CD4-positive, alpha-beta T cell treated with Interferon alpha-2 for 1 hour (primary cell): ENCODE results near the gene SCAMP1.
A peak's percentile ranks its signal among the peaks of the same experiment; 100 is the strongest.

Experiments
- DNase-seq, 2 donors: peaks; one replicate each; pipeline ENCODE4 v3.0.0-alpha.2; 2020 to 2022

The SCAMP1 gene

GRCh38 chr5:78497573-78498533 is 137.4 kb downstream of the SCAMP1 start:
- no peak for DNase-seq

DNA sequence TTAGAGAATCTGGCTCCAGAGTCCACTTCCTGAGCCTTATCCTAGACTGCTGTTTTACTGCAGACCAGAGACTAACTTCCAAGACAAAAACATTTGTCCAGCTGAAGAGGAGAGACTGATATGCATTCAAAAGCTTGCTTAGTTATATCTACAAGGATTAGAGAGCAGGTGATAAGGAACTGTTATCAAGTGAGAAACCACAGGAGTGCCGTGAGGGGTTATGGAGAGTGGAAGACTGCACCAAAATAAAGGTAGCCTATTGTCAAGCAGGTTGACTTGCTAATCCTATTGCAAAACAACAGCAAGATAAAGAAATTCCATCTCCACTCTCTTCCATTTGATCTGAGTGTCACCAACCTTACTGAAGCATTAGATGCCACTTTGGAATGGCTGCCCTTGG is 139.1 kb downstream of the SCAMP1 start:
- no peak for DNase-seq

DNA sequence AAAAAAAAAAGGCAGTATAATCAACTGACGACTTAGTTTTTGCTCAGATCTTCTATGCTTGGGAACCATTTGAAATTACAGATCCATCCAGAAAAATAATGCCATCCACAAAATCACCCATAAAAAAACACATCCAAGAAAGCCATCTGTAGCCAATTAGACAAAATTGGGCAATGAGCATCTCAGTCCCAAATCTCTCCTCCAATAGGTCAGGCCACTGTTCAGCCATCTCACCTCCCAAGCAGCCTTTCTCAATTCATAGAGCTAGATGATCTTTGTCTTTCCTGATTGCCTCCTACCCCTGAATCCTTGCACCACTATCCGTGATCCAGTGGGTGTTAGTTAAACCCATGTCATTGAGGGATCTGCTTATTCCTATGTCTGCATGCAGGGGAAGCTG is 139.6 kb downstream of the SCAMP1 start:
- no peak for DNase-seq

DNA sequence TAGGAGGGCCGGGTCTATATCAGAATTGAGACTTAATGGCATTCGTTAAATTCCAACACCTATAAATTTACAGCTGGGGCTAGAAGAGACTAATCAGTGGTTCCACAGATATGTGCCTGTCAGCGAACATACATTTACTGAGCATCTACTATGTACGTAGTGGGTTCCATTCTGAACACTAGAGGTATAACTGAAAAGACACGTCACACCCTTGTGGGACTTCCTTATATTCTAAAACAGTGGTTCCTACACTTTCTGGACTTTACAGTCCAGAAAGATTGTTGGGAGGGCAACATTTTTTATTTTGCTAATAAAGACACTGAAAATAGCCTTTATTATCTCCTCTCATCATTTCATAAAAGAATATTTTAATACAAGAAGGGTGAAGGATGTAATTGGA is 140.5 kb downstream of the SCAMP1 start:
- DNase-seq = no peak

- DNase-seq = no peak
Measured at GRCh38 chr5:78501411-78502352, 141.3 kb downstream of the SCAMP1 start.

GRCh38 chr5:78503958-78504653 is 143.7 kb downstream of the SCAMP1 start:
- DNase-seq = no peak

DNA sequence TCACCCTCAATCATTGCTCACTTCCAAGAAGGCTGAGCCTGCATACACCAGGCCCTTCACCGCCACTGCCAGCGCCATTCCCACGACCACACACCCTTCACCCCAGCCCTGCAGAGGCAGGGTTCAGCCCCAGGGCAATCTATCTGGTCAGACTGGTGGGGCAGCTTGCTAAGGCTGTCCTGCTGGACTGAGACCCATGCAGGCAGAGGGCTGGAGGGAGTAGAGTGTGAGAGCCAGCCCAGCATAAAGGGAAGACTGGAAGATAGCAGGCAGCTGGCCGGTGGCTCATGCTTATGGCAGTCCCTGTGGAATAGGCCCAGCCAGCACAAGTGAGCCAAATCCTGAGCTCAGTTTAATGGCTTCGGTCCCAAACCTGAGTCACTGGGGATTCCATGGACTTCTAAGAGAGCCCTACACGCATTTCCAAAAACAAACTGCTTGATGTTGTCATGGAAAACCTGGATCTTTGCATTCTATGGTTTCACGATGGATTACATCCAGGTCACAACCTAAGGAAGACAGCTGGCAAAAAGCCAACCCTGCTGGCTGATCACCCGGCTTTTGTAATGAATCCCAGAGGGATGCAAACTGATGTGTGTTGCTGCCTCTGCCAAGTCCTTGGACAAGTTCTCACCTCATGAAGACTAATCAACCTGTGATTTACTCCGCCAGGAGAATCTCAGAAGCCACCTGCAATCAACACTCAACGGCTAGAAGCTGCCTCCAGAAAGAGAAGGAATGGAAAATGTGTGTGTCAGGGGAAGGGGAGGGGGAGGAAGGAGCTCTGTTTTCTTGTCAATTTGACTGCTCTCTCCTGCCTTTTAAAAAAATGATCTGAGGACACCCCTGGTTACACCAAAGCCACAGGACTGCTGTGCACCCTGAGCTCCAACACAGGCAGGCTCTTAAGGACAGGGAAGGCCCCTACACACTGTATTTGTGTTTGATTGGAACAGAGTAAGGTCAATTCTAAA is 144.6 kb downstream of the SCAMP1 start:
- no peak for DNase-seq

DNA sequence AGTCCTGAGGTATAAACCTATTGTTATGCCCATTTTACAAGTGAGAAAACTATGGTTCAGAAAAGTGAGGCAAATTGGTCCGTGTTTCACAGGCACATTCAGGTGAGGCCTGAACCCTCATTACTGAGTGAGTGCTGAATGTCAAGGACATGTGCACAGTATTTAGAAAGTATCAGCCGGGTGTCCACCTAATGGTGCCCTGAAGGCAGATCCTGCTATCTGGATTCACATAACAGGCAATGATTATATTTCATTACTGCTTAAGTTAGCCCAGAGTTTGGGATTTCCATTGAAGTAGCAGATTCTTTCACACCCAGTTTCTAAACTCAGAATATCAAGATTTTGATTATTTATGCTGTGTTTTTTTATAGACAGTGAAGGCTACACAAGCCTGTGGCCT is 145.4 kb downstream of the SCAMP1 start:
- no peak for DNase-seq

DNA sequence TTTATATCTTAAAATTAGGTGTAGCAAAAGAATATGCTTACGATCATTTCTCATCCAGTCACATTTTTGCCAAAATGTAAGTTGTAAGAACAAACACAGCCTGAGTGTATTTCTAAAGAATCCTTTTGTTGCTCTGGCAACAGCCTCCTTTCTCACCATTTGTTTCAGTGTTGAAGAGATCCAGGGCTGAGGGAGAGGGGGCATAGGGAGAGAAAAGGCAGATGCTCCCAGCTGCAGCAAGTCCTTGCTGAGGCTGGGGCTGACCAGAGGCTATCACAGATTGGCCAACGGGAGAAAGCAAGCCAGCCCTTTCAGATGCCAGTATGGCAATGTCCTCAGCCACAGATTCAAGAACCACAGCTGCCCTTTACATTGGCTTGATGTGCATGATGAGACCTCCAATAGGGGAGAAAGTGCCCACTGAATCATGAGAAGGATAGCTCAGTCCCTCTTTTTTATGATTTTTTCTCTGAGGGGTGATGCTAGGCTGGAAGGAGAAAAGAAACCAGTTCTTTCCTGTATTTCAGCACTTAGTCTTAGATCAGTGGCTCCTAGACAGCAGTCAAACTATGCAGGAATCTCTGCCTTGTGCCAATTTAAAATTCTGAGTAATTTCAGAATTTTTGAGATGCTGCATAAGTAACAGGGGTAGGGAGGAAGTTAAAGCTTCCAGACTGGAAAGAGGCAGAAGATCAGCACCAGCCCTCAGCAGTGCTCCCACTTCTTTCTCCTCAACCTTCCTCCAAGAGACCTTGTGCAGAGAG is 146.0 kb downstream of the SCAMP1 start:
- no peak for DNase-seq

GRCh38 chr5:78507531-78507930 is 147.1 kb downstream of the SCAMP1 start:
- DNase-seq = no peak

DNA sequence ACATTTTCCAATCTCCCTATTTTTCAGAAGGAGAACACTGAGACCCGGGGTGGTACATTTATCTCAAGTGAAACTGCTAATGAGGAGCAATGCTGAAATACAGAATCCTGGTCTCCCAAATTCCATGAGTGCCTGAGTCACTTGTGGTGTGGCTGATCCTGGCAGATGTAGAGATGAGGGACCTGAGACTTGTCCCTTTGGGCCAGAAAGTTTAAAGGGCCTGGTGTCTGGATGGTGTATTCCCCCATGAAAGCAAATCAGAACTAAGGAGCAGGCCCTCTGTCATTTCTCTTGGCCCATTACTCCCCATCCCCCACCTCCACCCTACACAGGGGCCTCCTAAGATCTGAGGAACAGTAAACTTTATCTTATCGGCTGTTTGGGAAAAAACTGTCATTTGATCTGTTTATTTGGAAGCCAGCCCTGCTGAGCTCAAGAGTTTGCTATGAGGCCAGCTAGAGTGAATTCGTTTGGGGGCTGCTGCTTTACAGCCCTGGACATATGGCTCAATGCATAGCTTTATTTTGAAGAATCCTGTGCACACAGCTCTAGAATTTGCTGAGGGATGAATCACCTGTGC is 147.9 kb downstream of the SCAMP1 start:
- no peak for DNase-seq

DNA sequence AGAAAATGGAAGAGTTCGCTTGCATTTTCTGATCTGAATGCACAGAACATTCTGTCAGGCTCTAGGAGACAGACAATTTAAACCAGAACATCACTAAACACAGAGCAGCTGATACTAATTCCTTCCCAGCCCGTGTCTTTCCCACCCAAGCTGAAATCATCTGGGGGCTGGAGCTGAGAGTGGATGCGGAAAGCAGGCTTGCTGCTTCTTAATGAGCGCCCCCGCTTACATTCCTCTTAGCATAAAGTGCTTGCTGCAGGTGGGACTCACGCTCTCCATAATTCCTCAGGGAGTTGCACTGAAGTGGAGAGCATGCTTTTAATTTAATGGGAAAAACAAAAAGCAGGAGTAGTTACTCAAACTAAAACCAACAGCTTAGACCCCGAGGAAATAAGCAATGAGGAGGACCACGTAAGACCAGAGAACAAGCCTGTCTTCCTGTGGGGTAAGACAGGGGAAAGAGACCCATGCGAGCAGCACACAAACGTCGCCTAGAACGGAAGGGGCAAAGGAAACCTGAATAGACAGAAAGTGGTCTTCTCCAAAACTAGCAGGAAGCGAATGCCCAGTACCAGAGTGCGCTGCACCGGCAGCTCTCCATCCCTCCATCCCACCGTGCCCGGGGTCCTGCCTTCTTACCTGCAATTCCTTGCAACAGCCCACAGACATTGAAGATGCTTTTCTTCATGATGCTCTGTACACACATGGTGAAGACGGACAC is 148.9 kb downstream of the SCAMP1 start:
- no peak for DNase-seq

GRCh38 chr5:78509884-78510769 is 149.7 kb downstream of the SCAMP1 start:
- peak; percentile 18 to 33 for DNase-seq

DNA sequence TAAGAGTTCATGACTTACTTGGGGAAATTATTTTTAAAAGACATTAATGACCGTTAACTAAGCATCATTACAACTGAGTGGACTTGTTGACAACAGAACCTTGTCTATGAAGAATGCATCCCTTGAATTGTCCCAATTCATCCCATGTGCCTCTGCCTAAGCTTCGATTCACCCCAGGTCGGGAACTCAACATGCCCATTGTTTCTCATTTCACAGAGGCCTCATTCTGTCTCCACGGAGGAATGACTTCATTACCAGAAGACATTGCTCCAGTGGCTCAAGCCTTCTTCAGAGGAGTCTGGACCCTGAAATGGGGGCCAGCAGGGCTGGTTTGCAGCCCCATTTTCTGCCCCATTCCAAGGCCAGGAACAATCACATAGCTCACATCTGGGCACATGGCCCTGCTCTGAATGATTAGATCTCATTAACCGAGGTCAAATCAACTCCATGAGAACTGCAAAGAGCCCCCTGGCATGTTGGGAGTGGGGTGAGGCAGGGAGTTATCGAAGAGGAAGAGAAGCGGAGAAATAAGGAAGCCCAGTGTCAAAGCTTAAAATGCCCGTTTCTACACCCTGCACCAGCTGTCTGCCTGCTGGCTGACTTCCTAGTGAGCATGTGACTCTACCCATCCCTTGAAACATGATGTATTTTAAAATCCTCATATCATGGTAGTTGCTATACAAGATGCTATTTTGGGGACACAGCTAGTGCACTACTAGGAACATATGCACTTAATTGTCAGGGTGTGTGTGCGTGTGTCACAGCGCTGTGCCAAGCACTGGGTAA is 150.9 kb downstream of the SCAMP1 start:
- no peak for DNase-seq

GRCh38 chr5:78512435-78512834 is 152.0 kb downstream of the SCAMP1 start:
- DNase-seq = no peak

- DNase-seq = no peak
Measured at GRCh38 chr5:78513441-78513840, 153.0 kb downstream of the SCAMP1 start.

GRCh38 chr5:78514427-78515330 is 154.3 kb downstream of the SCAMP1 start:
- DNase-seq = no peak
